Gastroesophageal sphincter (tissue), 4 donors: Measurements from ENCODE around the gene RAB4A. TPM values are rescaled to one million over a fixed set of nuclear protein-coding genes. Genes with fewer than 3 reads are reported as not detected.

Experiments used
- ATAC-seq: fragments of 150-250 bp; one replicate; pipeline ENCODE4 v1.9.1; 2016; ENCODE audit warnings: mild to moderate bottlenecking, moderate library complexity
- H3K27ac ChIP-seq, 4 donors: fragments of 200-600 bp; sonication (generic) in 3 of 4; 1 replicate in 3 of 4; 2 replicates in 1 of 4; pipeline ENCODE4 v1.5.1; 2016 to 2019
- H3K27me3 ChIP-seq: fragments of 200-600 bp; sonication (generic); one replicate; pipeline ENCODE4 v1.5.1; 2019
- H3K36me3 ChIP-seq, 2 donors: fragments of 200-600 bp; sonication (generic); one replicate each; pipeline ENCODE4 v1.5.1; 2019; ENCODE audit warnings: control low read depth in 1 of 2
- H3K4me1 ChIP-seq, 3 donors: fragments of 200-600 bp; sonication (generic); 1 replicate in 2 of 3; 2 replicates in 1 of 3; pipeline ENCODE4 v1.5.1; 2016 to 2019; ENCODE audit warnings: control low read depth in 2 of 3
- H3K4me3 ChIP-seq, 2 donors: fragments of 200-600 bp; sonication (generic); one replicate each; pipeline ENCODE4 v1.5.1; 2019; ENCODE audit warnings: mild to moderate bottlenecking in 1 of 2, moderate library complexity in 1 of 2
- H3K9me3 ChIP-seq, 3 donors: fragments of 200-600 bp; sonication (generic); one replicate each; pipeline ENCODE4 v1.5.1; 2017 to 2019; ENCODE audit warnings: control low read depth in 2 of 3
- EP300 ChIP-seq: sonication (generic); formaldehyde crosslinking; IDR thresholded peaks from one replicate; pipeline ENCODE4 v1.6.1; 2017; ENCODE audit warnings: antibody characterized with exemption, mild to moderate bottlenecking
- POLR2A ChIP-seq, 2 donors: fragments of 450-650 bp; IDR thresholded peaks; one replicate each; pipeline ENCODE4 v1.6.1; 2017; ENCODE audit warnings: antibody characterized with exemption in 2 of 2, mild to moderate bottlenecking in 2 of 2, moderate library complexity in 1 of 2
- POLR2AphosphoS5 ChIP-seq: sonication (generic); formaldehyde crosslinking; IDR thresholded peaks from one replicate; pipeline ENCODE4 v1.6.1; 2017; ENCODE audit warnings: antibody characterized with exemption
- WGBS, 2 donors: methylation state at CpG; one replicate each; pipeline ENCODE4 v1.1.5; 2018; ENCODE audit warnings: low coverage in 1 of 2; 5-methylcytosine and 5-hydroxymethylcytosine counted together
- total RNA-seq, 4 donors: library from RNA; depleted of rRNA; stranded (reverse); fragments of >200 nt; gene quantifications; one replicate each; pipeline ENCODE4 v1.1.0, GENCODE V29; 2016
- TF ChIP-seq, protein P1 (sequence below), 4 experiments: fragments of 200-600 bp in 2 of 4; fragments of 450-650 bp in 2 of 4; sonication (generic) in 1 of 4; IDR thresholded peaks; one replicate each; pipeline ENCODE4 v1.5.1; 2017 to 2019; ENCODE audit warnings: antibody characterized with exemption in 4 of 4, mild to moderate bottlenecking in 2 of 4, moderate library complexity in 2 of 4

The RAB4A gene
- total RNA-seq, 4 donors from 2014 or later: 69.3 to 136 (median 116) TPM

GRCh38 chr1:229260297-229260696, 10.6 kb upstream of the RAB4A start:
- no peak for ATAC-seq
- no peaks in the 10 kb centered on the region for H3K9me3 ChIP-seq
- no peak for TF ChIP-seq POLR2AphosphoS5
- no peak for TF ChIP-seq EP300
- TF ChIP-seq, protein P1, sequence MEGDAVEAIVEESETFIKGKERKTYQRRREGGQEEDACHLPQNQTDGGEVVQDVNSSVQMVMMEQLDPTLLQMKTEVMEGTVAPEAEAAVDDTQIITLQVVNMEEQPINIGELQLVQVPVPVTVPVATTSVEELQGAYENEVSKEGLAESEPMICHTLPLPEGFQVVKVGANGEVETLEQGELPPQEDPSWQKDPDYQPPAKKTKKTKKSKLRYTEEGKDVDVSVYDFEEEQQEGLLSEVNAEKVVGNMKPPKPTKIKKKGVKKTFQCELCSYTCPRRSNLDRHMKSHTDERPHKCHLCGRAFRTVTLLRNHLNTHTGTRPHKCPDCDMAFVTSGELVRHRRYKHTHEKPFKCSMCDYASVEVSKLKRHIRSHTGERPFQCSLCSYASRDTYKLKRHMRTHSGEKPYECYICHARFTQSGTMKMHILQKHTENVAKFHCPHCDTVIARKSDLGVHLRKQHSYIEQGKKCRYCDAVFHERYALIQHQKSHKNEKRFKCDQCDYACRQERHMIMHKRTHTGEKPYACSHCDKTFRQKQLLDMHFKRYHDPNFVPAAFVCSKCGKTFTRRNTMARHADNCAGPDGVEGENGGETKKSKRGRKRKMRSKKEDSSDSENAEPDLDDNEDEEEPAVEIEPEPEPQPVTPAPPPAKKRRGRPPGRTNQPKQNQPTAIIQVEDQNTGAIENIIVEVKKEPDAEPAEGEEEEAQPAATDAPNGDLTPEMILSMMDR (IDR thresholded peaks at IDR 0.05): no peak
- TF ChIP-seq POLR2A (IDR thresholded peaks at IDR 0.05): no peak

GRCh38 chr1:229262239-229262638, 8.7 kb upstream of the RAB4A start:
- no peak overlapping the region for H3K27ac ChIP-seq
- no peak overlapping the region for H3K4me3 ChIP-seq
- TF ChIP-seq POLR2AphosphoS5 (no peak), POLR2A (IDR thresholded peaks at IDR 0.05) (no peak), EP300 (no peak)
- TF ChIP-seq, protein P1 (IDR thresholded peaks at IDR 0.05): no peak
- H3K36me3 ChIP-seq: no peaks in the 10 kb centered on the region
- H3K4me1 ChIP-seq: peaks cover 0 to 11% (median 0%) of the 10 kb centered on the region in 3 donors
- 91 to 92% methylated on average over 2 of the region's 2 CpGs for WGBS, 2 donors
- no peaks in the 10 kb centered on the region for H3K27me3 ChIP-seq
- no peak for ATAC-seq
- peaks cover 0 to 5% (median 0%) of the 10 kb centered on the region in 3 donors for H3K9me3 ChIP-seq

More at GRCh38 chr1:229260297-229260696, 10.6 kb upstream of the RAB4A start:
- Histone ChIP-seq H3K36me3 (no peaks in the 10 kb centered on the region), H3K4me3 (no peak overlapping the region), H3K27ac (no peak overlapping the region), H3K27me3 (no peaks in the 10 kb centered on the region), H3K4me1 (peaks cover 0 to 11% (median 0%) of the 10 kb centered on the region in 3 donors)
- 82 to 88% methylated on average over 3 of the region's 3 CpGs for WGBS, 2 donors

GRCh38 chr1:229263254-229263653, 7.7 kb upstream of the RAB4A start:
- Histone ChIP-seq H3K4me3 (no peak overlapping the region), H3K36me3 (peaks cover 0 to 4% of the 10 kb centered on the region in 2 donors), H3K27ac (no peak overlapping the region), H3K27me3 (no peaks in the 10 kb centered on the region), H3K9me3 (peaks cover 0 to 10% (median 0%) of the 10 kb centered on the region in 3 donors), H3K4me1 (peaks cover 0 to 8% (median 0%) of the 10 kb centered on the region in 3 donors)
- TF ChIP-seq POLR2A (IDR thresholded peaks at IDR 0.05) (no peak), EP300 (no peak), POLR2AphosphoS5 (no peak)
- TF ChIP-seq, protein P1 (IDR thresholded peaks at IDR 0.05): no peak
- no peak for ATAC-seq

- Histone ChIP-seq H3K27ac (no peak overlapping the region), H3K4me1 (peaks cover 0 to 8% (median 0%) of the 10 kb centered on the region in 3 donors), H3K36me3 (peaks cover 0 to 4% of the 10 kb centered on the region in 2 donors), H3K27me3 (no peaks in the 10 kb centered on the region), H3K9me3 (peaks cover 0 to 10% (median 0%) of the 10 kb centered on the region in 3 donors), H3K4me3 (no peak overlapping the region)
- no peak for ATAC-seq
- WGBS, 2 donors: 86 to 97% methylated on average over 5 to 7 of the region's 7 CpGs
- no peak for TF ChIP-seq EP300
- TF ChIP-seq, protein P1 (IDR thresholded peaks at IDR 0.05): no peak
- no peak for TF ChIP-seq POLR2A (IDR thresholded peaks at IDR 0.05)
- no peak for TF ChIP-seq POLR2AphosphoS5
Observed at GRCh38 chr1:229264068-229264467, 6.8 kb upstream of the RAB4A start.

DNA sequence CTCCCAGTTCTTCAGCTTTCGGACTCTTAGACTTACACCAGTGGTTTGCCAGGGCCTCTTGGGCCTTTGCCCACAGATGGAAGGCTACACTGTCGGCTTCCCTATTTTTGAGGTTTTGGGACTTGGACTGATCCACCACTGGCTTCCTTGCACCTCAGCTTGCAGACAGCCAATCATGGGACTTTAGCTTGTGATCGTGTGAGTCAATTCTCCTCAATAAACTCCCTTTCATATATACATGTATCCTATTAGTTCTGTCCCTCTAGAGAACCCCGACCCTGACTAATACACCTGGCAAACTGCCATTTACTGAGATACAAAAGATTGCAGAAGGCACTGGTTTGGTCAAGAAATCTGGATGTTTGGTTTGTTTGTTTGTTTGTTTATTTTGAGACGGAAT, 6.4 kb upstream of the RAB4A start:
- Histone ChIP-seq H3K9me3 (peaks cover 0 to 10% (median 0%) of the 10 kb centered on the region in 3 donors), H3K36me3 (peaks cover 0 to 4% of the 10 kb centered on the region in 2 donors), H3K4me1 (peaks cover 0 to 13% (median 0%) of the 10 kb centered on the region in 3 donors), H3K4me3 (no peak overlapping the region), H3K27me3 (no peaks in the 10 kb centered on the region), H3K27ac (no peak overlapping the region)
- TF ChIP-seq EP300 (no peak), POLR2A (IDR thresholded peaks at IDR 0.05) (no peak), POLR2AphosphoS5 (no peak)
- TF ChIP-seq, protein P1 (IDR thresholded peaks at IDR 0.05): no peak
- no peak for ATAC-seq
- WGBS, 2 donors: 69 to 82% methylated on average over 2 to 4 of the region's 5 CpGs
